Panc1 (cell line): ENCODE results near the gene TOB1. TPM values are rescaled to one million over a fixed set of nuclear protein-coding genes. Genes with fewer than 3 reads are reported as not detected.

ENCODE experiments used
- ATAC-seq: fragments of 200-7000 bp; cut with Tn5 transposase; 2 replicates; pipeline ENCODE4 v1.9.1; 2020; ENCODE audit warnings: mild to moderate bottlenecking, moderate library complexity
- BruUV-seq: library from RNA; stranded (reverse); fragments of 400-500 nt; replicated peaks from 2 replicates; lab custom pipeline; 2021; lab: Mats Ljungman, UMichigan
- CTCF ChIA-PET: fragments of 300-600 bp; sonication (Branson Sonifier 250); formaldehyde crosslinking; loops from one replicate; lab custom pipeline; 2022; ENCODE audit warnings: antibody characterized with exemption; lab: Charles Lee
- POLR2A ChIA-PET: fragments of 300-600 bp; sonication (Branson Sonifier 250); formaldehyde crosslinking; loops from one replicate; lab custom pipeline; 2022; ENCODE audit warnings: antibody characterized with exemption; lab: Charles Lee
- DNase-seq: peaks from one replicate; pipeline ENCODE4 v3.0.0-alpha.2; 2010; ENCODE audit warnings: low read depth, low spot score
- H3K27ac ChIP-seq: 2 replicates; pipeline ENCODE4 v1.5.1; 2011; ENCODE audit warnings: mild to moderate bottlenecking, low read length, inconsistent platforms
- H3K27me3 ChIP-seq: fragments of 200-500 bp; sonication (Bioruptor generic); 2 replicates; pipeline ENCODE4 v1.6.0; 2014; ENCODE audit warnings: low read length, inconsistent platforms; ENCODE audit not compliant: control insufficient read depth, insufficient read depth
- H3K36me3 ChIP-seq: fragments of 200-500 bp; sonication (Bioruptor generic); 2 replicates; pipeline ENCODE4 v1.5.1; 2014; ENCODE audit warnings: inconsistent platforms, mild to moderate bottlenecking, low read length, moderate library complexity; ENCODE audit not compliant: control insufficient read depth, insufficient read depth
- H3K4me1 ChIP-seq: 2 replicates; pipeline ENCODE4 v1.5.1; 2011; ENCODE audit warnings: inconsistent platforms, mild to moderate bottlenecking, low read length, moderate library complexity; ENCODE audit not compliant: control insufficient read depth, insufficient read depth
- H3K4me3 ChIP-seq, 2 experiments: 2 replicates each; pipeline ENCODE4 v1.5.1; 2011 to 2012; ENCODE audit warnings: low read depth in 2 of 2, low read length in 2 of 2, mild to moderate bottlenecking in 2 of 2, inconsistent platforms in 1 of 2, moderate library complexity in 1 of 2
- H3K9me3 ChIP-seq: fragments of 200-500 bp; sonication (Bioruptor generic); 2 replicates; pipeline ENCODE4 v1.5.1; 2014; ENCODE audit warnings: low read depth, mild to moderate bottlenecking, inconsistent platforms, low read length, moderate library complexity; ENCODE audit not compliant: control insufficient read depth, insufficient read depth
- CTCF ChIP-seq: fragments of 450-650 bp; IDR thresholded peaks from 2 replicates; pipeline ENCODE4 v1.5.1; 2017; ENCODE audit warnings: mild to moderate bottlenecking
- POLR2AphosphoS5 ChIP-seq: IDR thresholded peaks from 2 replicates; pipeline ENCODE4 v1.6.1; 2012; ENCODE audit warnings: mild to moderate bottlenecking, low read depth, low read length, moderate library complexity
- REST ChIP-seq, 2 experiments: IDR thresholded peaks; 2 replicates each; pipeline ENCODE4 v1.6.1; 2011 to 2012; ENCODE audit warnings: low read depth in 2 of 2, control low read depth in 1 of 2, low read length in 1 of 2, mild to moderate bottlenecking in 1 of 2, moderate library complexity in 1 of 2; ENCODE audit not compliant: insufficient read depth in 1 of 2
- SIN3A ChIP-seq: IDR thresholded peaks from 2 replicates; pipeline ENCODE4 v1.6.1; 2012; ENCODE audit warnings: low read depth, mild to moderate bottlenecking, low read length, moderate library complexity, borderline replicate concordance; ENCODE audit not compliant: insufficient read depth
- TCF7L2 ChIP-seq: IDR thresholded peaks from 2 replicates; pipeline ENCODE4 v1.6.1; 2011; ENCODE audit warnings: mild to moderate bottlenecking, low read depth, low read length, inconsistent platforms
- in situ Hi-C: cut with HindIII; loops from 2 replicates; pipeline ENCODE4 v1.10.0; 2016; ENCODE audit warnings: low sequenced_read_pairs, low pct_unique_long_range_greater_than_20kb
- intact Hi-C: fragments of 100-400 bp; cut with micrococcal nuclease; formaldehyde crosslinking; loops from one replicate; pipeline ENCODE4 v1.10.0; 2022; ENCODE audit not compliant: unreplicated experiment
- total RNA-seq: library from RNA; stranded (reverse); gene quantifications from one replicate; pipeline ENCODE4 v1.2.1, GENCODE V29; 2021; ENCODE audit not compliant: unreplicated experiment

TOB1 gene
- total RNA-seq, 1 experiment from 2014 or later, result 117 TPM

DNA sequence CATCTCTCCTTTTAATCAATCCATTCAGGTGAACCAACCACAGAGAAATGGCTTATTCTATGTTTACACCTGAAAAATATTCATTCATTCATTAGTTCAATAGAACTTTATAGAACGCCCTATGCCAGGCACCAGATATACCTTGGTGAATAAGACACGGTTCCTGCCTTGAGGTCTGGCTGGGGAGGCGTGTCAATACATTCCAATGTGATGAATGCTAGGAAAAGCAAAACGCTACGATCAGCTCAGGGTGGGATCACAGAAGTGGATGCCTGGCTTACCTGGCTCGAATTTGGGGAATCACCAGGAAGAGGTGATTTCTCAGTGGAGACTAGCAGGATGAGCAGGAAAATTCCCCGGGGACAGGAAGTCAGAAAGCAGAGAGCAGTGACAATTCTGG lies 48.3 kb downstream of the TOB1 start:
- intact Hi-C loops, result no loop called here
- H3K27me3 ChIP-seq, result peaks cover 2% of the 10 kb centered on the region
- no peaks in the 10 kb centered on the region for H3K36me3 ChIP-seq
- POLR2A ChIA-PET, result no interaction called here
- peaks cover 5% of the 10 kb centered on the region; the same call in 1 of the 2 replicates for H3K9me3 ChIP-seq
- DNase-seq (no peak), ATAC-seq (peak; percentile 68; the same call in 1 of the 2 replicates)
- no TSS peak for BruUV-seq
- H3K4me1 ChIP-seq, result no peaks in the 10 kb centered on the region
- H3K27ac ChIP-seq, result no peak overlapping the region
- in situ Hi-C loops, result no loop called here
- CTCF ChIA-PET, result no interaction called here
- no peak overlapping the region for H3K4me3 ChIP-seq
- TF ChIP-seq POLR2AphosphoS5, result no peak
- no peak for TF ChIP-seq SIN3A
- no peak for TF ChIP-seq REST (IDR thresholded peaks at IDR 0.05; ENCODE audit: insufficient read depth in 1 of 2, low read depth in 2 of 2, low read length in 1 of 2)
- TF ChIP-seq TCF7L2, result no peak
- no peak for TF ChIP-seq CTCF

DNA sequence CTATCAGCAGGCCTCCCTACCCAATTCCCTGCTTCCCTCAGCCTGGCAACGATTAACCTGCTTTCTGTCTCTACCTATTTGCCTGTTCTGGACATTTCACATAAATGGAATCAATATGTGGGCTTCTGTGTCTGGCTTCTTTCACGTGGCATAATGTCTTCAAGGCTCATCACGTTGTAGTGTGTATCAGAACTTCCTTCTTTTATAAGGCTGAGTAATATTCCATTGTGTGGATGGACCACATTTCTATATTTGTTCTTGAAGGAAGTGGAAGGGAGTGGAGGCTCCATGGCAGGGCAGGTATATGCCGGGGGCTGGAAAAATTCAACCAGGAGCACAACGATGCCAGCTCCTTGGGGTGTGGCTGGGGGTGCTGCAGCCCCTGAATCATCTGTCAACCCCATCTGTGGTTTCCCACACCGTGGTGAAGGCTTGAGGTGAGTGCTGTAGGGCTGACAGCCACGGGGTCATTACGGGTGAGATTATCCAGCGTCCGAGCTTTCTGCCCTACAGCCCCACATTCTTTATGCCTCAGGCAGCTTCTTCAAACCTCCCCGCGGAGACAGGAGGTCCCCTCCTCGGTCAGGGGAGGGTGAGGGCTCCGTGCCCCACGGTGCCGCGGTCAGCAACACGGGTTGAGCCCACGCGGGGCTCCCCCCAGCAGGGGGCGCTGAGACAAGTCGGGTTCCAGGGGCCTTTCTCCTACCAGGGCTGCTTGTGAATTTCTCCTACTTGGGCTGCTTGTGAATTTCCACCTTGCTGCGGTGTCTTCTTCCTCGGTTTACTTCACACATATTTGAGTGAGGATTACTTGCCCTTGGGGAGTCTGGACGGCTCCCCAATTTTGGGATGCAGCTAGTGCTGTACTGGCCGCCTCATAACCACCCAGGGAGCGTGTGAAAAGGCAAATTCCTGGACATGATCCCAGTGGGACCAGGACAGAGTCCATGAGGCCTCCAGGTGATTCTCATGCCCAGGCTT lies 49.1 kb downstream of the TOB1 start:
- CTCF ChIA-PET, result interaction anchor here (0.6 to 1.8 kb wide), 4 partner anchors 13 to 200 kb away, joined by 3 to 6 read pairs (median 4); partner anchors contain the start of gene WFIKKN2
- intact Hi-C loops (no loop called here), in situ Hi-C loops (no loop called here)
- H3K27me3 ChIP-seq, result peaks cover 2% of the 10 kb centered on the region
- POLR2A ChIA-PET, result no interaction called here
- TF ChIP-seq CTCF (peak; percentile 97), TCF7L2 (no peak)
- DNase-seq (peak; percentile 7), ATAC-seq (peak; percentile 73)
- H3K27ac ChIP-seq, result no peak overlapping the region
- H3K9me3 ChIP-seq, result no peaks in the 10 kb centered on the region
- no peaks in the 10 kb centered on the region for H3K4me1 ChIP-seq
- BruUV-seq, result no TSS peak
- H3K36me3 ChIP-seq, result no peaks in the 10 kb centered on the region
- H3K4me3 ChIP-seq, result peak overlapping the region; percentile 17 to 28
